Measurements from ENCODE around the gene AHNAK.

The AHNAK gene

GRCh38 chr11:62428871-62429560, 117.6 kb downstream of the AHNAK start:
- peak; percentile 61 for FAIRE-seq

DNA sequence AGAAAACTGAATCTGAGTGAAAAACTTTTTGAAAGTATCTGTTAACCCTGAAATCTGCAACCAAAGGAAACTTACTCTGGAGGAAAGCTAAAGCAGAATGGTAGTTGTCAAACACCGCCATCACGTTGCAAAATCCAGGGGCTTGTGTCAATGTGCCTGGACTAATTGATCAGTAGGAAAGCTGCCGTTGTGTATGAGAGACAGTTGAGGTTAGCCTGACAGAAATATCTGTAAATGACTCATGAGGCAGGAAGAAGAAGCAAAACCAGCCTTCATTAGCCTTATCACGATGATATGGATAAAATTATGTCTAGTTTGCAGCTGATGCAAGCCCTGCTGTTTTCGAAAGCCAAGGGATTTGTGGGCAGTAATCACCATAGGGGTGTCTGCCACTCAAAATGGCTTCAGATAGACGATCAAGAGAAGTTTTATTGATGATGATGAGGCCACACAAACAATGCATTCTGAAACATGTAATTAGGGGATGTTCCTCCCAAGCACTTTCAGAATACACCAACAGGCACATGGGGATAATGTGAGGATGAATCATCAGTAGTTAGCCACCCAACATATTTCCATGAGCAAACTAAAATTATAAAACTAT, 118.9 kb downstream of the AHNAK start:
- FAIRE-seq, result peak; percentile 30

DNA sequence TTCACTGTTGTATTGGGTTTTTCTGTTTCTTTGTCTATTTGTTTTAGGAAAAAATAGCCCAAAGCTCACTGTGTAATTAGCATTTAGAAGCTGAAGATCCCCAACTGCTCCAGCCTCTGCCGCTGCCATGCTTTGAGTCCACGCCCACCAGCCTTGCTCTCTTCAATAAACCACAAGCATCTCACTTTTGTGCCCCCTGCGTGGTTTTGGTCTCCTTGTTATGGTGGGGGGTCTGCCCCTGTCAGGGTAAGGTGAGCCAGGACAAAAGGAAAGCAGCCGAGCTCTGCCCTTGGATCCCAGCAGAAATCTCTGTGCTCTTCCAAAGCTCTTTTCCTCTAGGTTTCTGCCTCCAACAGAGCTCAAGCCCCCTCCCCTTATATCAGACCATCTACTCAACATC, 123.6 kb downstream of the AHNAK start:
- FAIRE-seq, result peak; percentile 65

DNA sequence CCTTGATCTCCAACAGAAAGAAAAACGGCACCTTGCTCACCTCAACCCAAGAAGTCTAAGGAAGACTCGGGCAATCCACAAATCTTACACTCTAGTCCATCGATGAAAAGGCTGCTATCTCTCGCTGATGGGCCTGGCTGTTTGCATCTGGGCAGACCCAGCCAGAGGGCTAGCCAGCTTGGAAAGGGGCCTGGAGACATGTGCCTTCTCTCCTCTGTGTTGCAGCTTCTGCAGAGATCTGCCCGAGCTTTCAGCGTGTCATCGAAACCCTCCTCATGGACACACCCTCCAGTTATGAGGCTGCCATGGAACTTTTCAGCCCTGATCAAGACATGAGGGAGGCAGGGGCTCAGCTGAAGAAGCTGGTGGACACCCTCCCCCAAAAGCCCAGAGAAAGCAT, 124.6 kb downstream of the AHNAK start:
- no peak for FAIRE-seq

GRCh38 chr11:62420882-62421281, 125.7 kb downstream of the AHNAK start:
- FAIRE-seq, result no peak

- no peak for FAIRE-seq
These were observed 126.7 kb downstream of the AHNAK start for GRCh38 chr11:62419943-62420342.

DNA sequence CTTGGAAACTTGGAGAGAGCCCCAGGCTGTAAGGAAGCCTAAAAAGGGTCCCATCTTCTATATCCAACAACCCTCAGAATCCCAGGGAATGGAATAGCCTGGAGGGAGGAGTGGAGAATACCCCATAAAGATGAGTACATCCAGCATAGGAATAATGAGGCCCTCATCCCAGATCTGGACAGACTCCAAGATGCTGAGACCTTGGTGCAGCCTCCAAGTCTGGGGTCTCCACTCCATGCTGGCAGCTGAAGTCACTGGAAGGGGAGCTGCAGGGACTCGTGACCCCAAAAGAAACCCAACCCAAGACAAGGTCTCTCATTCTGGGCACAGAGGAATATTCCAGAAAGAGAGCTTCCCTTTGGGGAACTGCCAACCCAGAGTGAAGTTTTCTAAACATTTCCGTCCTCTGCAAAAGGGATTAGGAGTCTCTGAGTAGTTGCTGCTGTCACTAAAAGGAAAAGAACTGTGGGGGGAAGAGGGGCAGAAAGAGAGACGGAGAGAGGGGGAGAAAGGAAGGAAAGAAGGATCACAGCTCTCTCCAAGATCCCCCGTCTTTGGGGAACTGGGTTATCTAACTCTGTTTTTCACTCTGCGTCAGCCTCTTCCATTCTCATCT, 127.2 kb downstream of the AHNAK start:
- FAIRE-seq, result no peak

DNA sequence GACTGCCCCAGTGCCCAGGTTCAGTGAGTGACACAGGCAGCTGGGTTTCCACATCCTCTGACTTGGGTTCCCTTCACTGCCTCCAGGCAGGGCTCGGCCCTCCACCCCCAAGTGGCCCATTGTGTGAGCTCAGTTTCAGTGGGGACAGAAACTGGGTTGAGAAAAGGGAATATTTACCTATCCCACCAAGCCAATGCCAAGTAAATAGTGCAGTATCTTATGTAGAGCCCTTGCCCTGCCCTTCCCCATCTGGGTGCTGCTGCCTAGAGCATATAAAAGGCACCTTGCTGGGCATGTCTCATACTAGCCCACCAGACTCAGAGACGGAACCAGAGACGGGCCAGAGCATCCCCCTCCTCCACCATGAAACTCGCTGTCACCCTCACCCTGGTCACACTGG, 127.9 kb downstream of the AHNAK start, which contains the start of gene SCGB1A1:
SCGB1A1 (plus strand) TSS at position 301 of the 400 bp plus-strand sequence; CDS start at position 364, 63 bp downstream.
- no peak for FAIRE-seq

DNA sequence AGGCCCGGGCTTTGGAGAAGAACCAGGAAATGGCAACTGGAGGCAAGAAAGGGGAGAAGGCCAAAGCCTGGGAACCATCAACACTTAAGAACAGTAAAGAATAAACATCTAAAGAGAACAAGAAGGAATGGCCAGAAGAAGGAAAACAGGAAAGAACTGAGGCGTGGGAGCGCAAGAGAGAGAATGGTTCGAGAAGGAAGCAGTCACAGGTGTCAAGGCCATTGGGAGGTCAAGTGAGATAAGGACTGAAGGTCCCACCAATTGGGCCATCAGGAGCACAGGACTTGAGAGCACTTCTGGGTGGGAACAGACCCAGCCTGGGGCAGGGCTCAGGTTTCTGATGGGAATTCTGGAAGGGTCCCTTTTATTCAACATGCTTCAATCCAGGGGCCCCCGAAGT, 128.5 kb downstream of the AHNAK start:
- FAIRE-seq, result no peak

- FAIRE-seq, result no peak
These were observed 130.0 kb downstream of the AHNAK start for GRCh38 chr11:62416596-62416995.

DNA sequence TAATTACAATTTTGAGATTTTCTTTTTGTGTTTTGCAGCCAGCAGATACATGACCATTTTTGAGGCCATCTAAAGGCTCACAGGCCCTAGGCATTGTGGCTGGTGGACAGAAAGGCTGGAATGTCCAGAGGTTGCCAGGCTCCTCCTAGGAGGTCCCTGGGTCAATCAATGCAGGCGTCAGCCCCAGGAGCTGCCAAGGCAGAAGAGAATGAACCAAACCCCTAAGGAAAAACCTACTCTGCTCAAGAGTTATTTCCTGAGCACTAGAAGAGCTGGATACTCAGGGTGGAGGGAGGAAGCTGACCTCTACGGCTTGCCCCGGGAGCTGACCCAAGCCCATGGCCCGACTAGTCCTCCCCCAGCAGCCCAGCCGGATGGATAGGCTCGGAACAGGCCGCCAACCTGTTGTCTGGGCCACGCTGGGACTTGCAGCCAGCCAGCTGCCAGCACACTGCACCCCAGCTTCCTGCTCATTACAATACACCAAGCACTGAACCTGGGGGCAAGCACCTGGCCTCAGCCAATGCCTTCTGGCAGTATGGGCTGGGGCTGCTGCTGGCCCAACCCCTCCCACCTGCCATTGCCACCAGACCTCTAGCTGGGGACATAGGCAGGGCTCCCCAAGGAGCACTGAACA, 133.4 kb downstream of the AHNAK start:
- FAIRE-seq, result no peak

DNA sequence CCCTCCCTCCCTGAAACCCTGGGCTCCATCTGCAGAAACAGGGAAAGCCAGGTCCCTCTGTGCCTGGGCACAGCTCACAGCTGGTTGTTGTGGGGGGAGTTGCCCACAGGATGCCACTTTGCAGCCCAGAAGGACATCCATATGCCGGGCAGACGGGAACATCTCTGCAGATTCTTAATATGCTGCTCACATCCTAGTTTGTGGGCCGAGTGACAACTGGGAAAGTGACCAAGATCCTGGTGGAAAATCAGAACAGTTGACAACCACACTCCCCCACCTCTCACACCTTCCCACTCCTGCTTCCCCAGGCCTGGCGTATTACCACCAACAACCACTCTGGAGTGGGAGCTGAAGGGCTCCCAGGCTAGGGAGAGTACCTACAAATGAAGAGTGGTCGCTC, 135.1 kb downstream of the AHNAK start:
- no peak for FAIRE-seq

- FAIRE-seq, result no peak
These were observed 135.6 kb downstream of the AHNAK start for GRCh38 chr11:62410972-62411371.

DNA sequence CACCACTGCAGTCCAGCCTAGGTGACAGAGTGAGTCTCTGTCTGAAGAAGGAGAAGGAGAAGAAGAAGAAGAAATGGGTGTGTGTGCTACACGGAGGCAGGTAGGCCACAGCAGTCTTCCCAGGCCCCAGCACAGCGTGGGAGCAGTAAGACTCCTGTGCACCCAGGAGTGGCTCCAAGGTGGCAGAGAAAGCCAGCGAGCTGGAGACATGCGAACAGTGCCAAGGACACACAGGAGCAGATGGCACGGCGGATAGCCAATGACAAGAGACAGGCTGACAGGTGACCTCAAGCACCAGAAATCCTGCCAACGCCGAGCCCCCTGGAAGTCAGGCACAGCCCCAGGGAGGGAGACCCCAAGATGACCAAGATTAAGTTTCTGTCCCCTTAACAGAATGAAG, 136.8 kb downstream of the AHNAK start:
- no peak for FAIRE-seq

GRCh38 chr11:62406034-62406433, 140.6 kb downstream of the AHNAK start:
- no peak for FAIRE-seq

DNA sequence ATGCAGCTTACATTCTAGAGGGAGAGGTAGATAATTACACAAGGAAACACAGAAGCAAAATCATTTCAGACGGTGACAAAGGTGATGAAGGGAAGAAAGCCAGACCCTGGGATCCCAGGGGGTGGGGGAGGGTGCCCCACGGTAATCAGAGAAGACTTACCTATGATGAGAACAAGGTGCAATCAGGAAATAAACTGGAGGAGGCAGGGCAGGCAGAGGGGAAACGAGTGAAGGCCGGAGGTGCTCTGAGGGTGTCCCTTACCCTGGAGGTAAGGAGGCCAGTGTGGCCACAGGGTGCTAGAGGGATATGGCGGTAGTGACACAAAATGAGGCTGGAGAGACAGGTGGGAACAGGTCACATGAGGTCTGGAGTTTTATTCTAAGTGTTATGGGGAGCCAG, 141.7 kb downstream of the AHNAK start:
- no peak for FAIRE-seq

DNA sequence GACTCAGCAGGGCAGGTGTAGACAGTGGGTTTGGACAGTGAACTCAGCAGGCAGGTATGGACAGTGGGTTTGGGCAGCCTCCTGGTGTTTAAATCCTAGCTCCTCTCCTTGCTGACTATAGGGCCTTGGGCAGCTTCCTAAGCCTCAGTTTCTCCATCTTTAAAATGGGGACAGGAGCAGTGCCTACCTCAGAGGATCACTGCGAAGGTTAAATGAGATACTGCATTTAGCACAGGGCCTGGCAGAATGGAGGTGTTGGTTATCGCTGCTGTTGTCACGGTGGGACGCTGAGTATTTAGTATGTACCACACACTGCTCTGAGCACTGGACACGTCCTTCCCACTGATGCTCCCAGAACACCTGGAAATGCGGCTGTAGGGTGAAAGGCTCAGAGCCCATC, 142.2 kb downstream of the AHNAK start:
- no peak for FAIRE-seq

GRCh38 chr11:62402960-62403730, 143.5 kb downstream of the AHNAK start:
- no peak for FAIRE-seq

- FAIRE-seq, result no peak
These were observed 144.2 kb downstream of the AHNAK start for GRCh38 chr11:62402226-62402959.

DNA sequence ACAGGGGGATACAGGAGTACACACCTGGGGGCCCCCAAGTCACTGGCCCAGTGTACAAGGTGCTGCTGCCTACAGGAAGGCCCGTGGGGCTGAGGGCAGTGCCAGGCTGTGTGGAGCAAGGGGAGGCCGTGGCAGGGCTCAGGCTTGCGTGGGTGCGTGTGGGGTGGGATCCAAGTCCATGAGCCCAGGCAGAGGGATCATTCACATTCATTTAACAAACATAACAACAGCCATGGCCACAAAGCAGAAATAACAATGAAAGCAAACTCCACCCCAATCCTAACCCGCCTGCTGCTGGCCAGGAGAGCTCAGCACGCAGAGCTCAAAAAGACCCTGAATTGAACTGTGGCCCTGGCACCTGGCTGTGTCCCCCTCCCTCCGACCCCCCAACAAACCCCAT, 144.8 kb downstream of the AHNAK start:
- no peak for FAIRE-seq

DNA sequence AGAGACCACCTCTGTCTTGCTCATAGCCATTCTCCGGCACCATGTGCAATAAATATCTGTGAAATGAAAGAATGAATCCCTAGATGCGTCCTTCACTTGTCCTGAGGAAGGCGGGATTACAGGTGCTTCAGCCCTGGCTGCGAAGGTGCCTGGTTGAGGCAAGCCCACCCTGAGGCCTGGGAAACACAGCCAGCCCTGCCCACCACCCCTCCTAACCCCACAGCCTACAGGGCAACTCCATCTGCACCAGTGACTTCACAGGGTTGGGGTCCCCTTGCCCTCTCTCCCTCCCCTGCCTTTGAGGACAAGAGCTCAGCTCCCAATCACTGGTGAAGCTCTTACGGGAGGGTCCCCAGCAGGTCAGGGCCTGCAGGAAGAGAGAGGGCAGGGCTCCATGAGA, 145.2 kb downstream of the AHNAK start:
- FAIRE-seq, result no peak

GRCh38 chr11:62400760-62401159, 145.8 kb downstream of the AHNAK start:
- FAIRE-seq, result no peak

Measured in G401.6 (cell line).